NCI-H2196 (cell line): ENCODE data around the gene SCGB3A2.

Experiments
- DNase-seq: peaks from one replicate; lab custom pipeline; 2025; ENCODE audit not compliant: unreplicated experiment; lab: John Stamatoyannopoulos, UW

SCGB3A2 gene

DNA sequence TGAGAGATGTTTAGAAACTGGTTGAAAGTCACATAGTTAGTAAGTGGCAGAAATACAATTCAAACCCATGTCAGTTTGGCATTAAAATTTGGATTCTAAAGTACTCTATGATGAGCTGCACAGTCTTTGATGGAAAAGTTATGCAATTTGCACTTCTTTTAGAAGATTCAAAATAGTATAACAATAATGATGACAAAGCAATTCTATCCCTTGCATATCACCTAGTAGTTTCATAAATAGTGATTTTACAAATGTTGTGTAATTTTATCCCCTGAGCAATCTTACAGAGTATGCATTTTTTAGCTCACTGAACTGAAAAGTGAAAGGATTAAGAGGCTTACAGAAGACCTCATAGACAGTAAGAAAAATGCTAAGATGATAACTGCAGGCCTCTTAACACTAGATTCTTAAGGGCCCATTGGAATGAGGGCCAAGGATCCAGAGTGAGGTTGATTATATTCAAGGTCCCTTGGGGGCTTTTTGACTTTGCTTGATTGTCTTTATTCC is 24.2 kb downstream of the SCGB3A2 start:
- DNase-seq, result no peak

DNA sequence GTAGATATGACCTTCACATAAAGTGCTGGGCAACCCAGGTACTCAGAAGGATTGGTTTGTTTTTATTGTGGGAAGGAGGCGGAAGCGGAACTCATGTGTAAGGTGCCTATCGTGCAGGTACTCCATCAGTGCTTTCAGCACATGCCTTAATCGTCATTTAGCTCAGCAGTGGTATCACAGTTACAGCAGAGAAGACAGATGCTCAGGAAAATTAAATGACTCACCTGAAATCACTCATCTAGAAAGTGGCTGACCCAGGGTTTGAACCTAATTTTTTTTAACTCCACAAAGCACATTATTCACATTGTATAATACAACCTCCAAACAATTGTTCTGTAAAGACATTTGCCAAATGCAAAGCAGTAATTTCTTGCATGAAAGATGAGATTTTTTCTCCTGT is 25.6 kb downstream of the SCGB3A2 start:
- no peak for DNase-seq

DNA sequence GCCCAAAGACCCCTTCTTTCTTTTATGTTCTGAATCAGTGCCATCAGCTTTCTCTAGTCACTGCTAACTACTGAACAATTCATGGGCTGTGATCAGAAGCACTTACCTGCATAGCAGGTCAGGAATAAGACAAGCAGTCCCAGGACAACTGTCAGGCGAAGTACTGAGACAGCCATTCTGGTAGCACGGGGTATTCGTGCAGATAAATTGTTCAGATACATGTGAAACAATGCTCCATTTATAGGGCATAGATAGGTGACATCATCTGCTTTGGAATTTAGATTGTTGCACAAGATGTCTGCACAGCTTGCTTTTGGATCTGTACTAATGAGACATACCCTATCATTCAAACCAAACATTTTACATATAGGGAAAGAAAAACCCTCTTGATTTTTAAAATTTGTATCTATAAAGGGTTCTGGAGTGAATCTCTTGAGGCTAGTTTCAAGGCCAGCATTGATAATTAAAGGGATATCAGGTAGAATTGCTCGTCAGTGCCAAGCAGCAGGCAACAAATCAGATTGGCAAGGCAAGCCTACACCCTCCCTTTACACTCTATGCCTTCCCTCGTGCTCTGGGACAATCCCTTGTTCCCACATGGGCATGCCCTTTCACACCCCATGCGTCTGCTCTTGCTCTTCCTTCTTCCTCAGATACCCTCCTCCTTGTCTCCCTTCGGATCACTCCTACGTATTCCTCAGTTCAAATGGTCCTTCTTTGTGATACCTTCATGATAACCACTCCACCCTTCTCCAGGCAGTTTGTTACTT is 28.0 kb downstream of the SCGB3A2 start, which contains the start of gene C5orf46:
TSS of gene C5orf46 (minus strand) at position 213 of the 770 bp plus-strand sequence. CDS start at position 176, 37 bp downstream.
- DNase-seq, result no peak

DNA sequence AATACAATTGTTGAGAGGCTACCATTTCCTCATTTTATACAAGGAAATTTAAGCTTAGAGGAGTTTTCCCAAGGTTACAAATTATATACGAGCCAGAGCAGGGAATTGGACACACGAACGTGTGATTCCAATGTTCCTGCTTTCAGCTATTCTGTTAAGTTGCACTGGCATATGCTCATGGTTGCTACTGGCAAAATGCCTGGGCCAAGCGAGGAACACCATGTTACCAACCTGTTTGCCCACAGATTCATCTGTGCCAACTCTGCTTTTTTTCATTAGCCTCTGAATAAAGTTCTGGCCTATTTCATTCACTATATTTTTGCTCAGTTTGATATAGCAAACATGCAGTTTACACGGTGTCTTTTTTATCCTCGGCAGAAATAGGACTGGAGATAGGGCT is 32.9 kb downstream of the SCGB3A2 start:
- DNase-seq, result no peak

DNA sequence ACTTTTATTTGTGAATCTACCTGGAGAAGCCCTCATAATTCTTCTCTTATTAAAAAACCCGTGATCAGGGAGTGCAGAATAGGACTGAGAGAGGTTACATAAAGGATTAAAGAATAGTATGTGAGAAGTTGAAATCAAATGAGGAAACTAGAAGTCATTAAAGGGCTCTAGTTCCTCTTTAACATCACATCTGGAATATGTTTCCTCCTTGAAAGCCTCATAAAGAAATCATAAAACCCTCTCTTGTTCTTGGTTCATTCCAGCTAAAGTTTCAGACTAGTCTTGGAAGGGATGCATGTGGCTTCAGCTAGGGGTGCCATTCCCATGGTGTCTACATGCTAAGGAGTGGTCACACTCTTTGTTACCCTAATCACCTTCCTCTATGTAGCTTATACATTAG is 33.5 kb downstream of the SCGB3A2 start:
- DNase-seq, result no peak

DNA sequence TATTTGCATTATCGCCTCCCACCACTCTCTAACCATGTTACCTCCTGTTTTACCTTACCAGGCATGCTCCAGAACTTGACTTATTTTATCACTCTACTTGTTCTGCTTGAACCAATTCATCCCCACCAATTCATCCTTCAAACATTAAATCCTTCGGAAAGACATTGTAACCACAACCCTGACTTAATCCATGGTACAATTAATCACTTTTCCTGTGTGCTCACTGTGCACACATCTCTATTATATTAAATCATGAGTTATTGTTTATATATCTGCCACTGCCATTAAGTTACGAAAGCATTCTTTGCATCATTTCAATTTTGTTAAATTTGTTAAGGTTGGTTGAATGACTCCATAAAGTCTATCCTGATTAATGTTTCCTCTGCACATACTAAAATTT is 35.3 kb downstream of the SCGB3A2 start:
- no peak for DNase-seq

DNA sequence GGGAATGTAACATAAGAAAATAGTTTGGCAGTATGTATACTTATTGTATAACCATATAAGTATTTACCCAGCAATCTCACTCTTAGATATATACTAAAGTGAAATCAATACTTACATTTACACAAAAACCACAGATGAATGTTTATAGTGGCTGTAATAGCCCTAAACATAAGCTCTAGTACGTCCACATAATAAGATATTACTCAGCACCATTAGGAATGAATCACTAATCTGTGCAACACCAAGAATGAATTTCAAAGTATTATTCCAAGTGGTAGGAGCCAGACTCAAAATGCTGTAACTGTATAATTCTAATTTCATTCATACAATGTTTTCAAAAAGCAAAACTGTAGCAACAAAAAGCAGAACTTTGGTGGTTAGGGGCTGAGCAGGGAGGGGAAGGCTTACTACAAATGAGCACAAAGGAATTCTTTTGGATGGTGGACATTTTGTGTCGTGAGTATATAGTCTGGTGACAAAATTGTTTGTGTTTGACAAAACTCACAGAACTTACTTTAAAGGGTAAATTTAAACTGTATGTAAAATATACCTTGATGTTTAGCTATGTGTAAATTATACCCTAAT is 39.7 kb downstream of the SCGB3A2 start:
- DNase-seq, result no peak

DNA sequence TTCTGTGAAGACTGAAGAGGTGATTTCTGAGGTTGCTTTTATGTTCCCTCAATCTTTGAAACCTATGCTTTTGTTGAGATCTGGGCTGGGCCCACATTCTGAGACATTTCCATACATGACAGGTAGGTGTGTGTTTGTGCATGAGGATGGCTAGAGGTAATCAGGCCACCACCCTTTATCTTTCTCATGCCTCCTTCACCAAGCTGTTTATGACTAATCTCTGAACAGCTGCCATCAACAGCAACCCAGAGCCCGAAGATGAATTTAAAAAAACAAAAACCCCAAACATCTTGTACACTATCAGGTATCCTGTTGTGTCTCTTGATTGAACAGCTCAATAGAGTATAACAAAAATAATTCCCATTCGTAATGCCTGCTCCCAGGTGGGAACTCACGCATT is 40.4 kb downstream of the SCGB3A2 start:
- no peak for DNase-seq

DNA sequence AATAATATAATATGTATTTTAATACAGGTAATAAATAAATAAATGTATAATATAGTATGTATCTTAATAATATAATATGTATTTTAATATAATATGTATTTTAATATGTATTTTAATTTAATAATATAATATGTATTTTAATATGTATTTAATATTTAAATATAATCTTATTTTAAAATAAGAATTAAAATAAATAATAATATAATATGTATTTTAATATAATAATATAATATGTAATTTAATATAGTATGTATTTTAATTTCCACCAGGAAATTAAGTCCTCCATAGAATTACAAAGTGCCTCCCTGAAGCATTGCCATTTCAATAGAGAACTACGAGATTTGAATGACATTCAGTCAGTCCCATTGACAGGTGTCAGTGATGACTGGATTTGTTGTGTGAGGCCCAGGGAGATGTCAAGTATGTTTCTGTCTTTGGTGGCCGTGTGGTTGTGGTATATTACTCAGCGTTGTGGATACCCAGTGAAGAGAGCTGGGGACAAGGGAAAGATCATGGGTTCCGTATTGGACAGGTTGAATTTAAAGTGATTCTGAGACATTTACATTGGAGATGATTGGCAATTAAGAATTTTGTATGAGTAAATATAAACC is 42.0 kb downstream of the SCGB3A2 start:
- DNase-seq, result no peak

DNA sequence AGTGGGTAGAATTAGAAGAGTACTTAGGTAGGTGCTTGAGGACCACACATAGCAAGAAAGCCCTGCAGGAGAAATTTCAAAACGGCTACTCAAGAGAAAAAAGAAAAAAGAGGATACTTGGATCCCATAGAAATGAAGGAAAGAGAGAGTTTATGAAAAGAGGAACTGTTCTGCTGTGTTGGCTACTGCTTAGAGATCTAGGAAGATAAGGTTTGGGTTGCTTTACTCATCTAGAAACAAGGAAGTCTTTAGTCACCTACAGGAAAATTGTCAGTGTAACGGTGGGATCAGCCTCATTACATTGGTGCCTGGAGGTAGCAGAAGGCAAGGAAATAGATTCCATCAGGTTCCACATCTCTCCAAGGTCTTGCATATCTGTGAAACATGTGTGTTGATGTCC is 42.6 kb downstream of the SCGB3A2 start:
- DNase-seq, result no peak

DNA sequence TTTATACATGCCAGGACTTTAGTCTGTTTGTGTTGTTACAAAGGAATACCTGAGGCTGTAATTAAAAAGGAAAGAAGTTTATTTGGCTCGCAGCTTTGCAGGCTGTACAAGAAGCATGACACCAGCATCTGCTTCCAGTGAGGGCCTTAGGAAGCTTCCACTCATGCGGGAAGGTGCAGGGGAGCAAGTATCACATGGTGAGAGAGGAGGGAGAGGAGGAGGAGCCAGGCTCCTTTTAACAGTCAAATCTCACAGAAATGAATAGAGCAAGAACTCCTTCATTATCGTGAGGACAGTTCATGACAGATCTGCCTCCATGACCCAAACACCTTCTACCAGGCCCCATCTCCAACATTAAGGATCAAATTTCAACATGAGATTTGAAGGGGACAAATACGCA is 46.5 kb downstream of the SCGB3A2 start:
- DNase-seq, result no peak

DNA sequence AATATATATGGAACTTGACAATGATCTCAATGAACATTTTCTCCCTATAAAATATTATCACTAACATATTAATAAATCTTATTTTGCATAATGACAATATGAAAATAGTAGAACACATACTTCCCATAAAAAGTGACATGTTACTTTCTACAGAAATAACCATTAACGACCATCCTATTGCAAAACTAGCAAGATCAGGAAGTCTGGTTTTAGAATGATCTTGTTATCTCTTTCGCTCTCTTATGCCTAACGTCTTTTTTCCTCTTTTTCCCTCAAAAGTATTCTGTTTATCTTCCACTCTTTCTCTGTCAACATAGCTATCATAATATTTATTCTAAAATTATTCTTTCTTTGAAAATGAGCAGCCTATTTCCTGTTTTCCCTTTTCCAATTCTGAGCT is 49.4 kb downstream of the SCGB3A2 start:
- DNase-seq, result no peak

DNA sequence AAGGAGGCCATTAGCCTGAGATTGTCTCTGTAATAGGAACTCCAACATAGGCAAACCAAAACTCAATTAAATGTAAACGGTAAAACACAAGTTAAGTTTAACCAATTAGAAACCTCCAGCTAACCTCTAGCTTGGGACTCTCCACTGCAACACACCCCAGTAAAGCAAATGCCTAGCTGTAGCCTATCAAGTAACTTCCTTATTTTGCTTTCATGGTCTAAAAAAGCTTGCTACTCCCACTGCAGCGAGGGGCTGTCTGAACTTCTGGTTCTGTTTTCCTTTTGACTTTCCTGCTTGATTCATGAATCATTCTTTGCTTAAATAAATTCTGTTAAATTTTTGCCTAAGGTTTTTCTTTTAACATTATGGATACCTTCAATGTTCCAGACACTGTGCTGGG is 52.3 kb downstream of the SCGB3A2 start:
- no peak for DNase-seq
